ENCODE results near the gene SELENOO. TPM values are rescaled to one million over a fixed set of nuclear protein-coding genes. Genes with fewer than 3 reads are reported as not detected.

The SELENOO gene, protein sequence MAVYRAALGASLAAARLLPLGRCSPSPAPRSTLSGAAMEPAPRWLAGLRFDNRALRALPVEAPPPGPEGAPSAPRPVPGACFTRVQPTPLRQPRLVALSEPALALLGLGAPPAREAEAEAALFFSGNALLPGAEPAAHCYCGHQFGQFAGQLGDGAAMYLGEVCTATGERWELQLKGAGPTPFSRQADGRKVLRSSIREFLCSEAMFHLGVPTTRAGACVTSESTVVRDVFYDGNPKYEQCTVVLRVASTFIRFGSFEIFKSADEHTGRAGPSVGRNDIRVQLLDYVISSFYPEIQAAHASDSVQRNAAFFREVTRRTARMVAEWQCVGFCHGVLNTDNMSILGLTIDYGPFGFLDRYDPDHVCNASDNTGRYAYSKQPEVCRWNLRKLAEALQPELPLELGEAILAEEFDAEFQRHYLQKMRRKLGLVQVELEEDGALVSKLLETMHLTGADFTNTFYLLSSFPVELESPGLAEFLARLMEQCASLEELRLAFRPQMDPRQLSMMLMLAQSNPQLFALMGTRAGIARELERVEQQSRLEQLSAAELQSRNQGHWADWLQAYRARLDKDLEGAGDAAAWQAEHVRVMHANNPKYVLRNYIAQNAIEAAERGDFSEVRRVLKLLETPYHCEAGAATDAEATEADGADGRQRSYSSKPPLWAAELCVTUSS
- total RNA-seq (27.3 and 31.6 TPM in 2 replicates), polyA plus RNA-seq (35.2 and 37.7 TPM in 2 replicates)

DNA sequence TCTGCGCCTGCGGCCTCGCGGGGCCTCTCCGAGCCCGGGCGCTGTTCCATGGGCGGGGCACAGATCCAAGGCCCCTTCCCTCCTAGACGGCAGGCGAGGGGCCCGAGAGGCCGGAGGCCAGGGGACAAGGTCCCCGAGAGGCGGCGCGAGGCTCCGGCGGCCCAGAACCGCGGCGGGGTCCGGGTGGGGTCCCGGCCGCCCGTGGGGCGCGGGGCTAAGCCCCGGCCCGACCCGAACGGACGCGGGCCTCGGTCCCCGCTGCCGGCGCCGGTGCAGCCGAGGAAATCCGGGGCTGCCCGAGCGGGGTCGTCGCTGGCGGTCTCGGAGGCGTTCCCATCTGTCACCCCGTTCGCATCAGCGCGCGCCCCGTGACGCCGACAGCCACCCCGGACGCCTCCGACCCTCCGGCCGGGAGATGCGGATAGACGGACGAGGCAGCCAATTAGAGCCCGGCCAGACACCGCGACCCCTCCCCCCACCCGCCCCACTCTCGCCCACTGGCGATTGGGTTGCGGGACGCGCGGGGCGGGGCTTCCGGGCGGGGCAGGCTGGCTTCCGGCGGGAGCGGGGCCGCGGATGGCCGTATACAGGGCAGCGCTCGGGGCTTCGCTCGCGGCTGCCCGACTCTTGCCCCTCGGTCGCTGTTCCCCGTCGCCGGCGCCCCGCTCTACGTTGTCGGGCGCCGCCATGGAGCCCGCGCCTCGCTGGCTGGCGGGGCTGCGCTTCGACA, at the start of gene SELENOO:
TSS of gene SELENOO (plus strand) at position 551 of the 730 bp plus-strand sequence. CDS start at position 577, 26 bp downstream.
- Histone ChIP-seq H3K9me2 (replicated peaks; ENCODE audit: insufficient read depth) (no peaks in the 10 kb centered on the region), H2AFZ (peak within 1 kb of the TSS; percentile 56), H3K27me3 (no peaks in the 10 kb centered on the region), H3K4me3 (peak within 1 kb of the TSS; percentile 93), H3K4me1 (ENCODE audit: insufficient read depth) (peaks cover 17% of the 10 kb centered on the region), H4K20me1 (ENCODE audit: insufficient read depth, poor library complexity, severe bottlenecking) (peaks cover 31% of the 10 kb centered on the region), H3K27ac (peak within 1 kb of the TSS; percentile 73), H3K9me3 (ENCODE audit: low read depth) (no peaks in the 10 kb centered on the region), H3K36me3 (replicated peaks; ENCODE audit: insufficient read depth, low read depth) (no peaks in the 10 kb centered on the region), H3K79me2 (peaks cover 40% of the 10 kb centered on the region), H3K4me2 (peak within 1 kb of the TSS; percentile 99)
- TF ChIP-seq EZH2 (IDR thresholded peaks at IDR 0.05; ENCODE audit: borderline replicate concordance): no peak
- TF ChIP-seq, protein P1, sequence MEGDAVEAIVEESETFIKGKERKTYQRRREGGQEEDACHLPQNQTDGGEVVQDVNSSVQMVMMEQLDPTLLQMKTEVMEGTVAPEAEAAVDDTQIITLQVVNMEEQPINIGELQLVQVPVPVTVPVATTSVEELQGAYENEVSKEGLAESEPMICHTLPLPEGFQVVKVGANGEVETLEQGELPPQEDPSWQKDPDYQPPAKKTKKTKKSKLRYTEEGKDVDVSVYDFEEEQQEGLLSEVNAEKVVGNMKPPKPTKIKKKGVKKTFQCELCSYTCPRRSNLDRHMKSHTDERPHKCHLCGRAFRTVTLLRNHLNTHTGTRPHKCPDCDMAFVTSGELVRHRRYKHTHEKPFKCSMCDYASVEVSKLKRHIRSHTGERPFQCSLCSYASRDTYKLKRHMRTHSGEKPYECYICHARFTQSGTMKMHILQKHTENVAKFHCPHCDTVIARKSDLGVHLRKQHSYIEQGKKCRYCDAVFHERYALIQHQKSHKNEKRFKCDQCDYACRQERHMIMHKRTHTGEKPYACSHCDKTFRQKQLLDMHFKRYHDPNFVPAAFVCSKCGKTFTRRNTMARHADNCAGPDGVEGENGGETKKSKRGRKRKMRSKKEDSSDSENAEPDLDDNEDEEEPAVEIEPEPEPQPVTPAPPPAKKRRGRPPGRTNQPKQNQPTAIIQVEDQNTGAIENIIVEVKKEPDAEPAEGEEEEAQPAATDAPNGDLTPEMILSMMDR (IDR thresholded peaks at IDR 0.05; ENCODE audit: poor library complexity): no peak
- no peak for TF ChIP-seq EZH2phosphoT487 (IDR thresholded peaks at IDR 0.05; ENCODE audit: low read depth, severe bottlenecking, unreplicated experiment)
- 1% methylated on average over 42 of the region's 105 CpGs for WGBS (ENCODE audit: low lambda C conversion rate, missing lambda C conversion rate)
- peak; percentile 95 for DNase-seq (ENCODE audit: low spot score)

DNA sequence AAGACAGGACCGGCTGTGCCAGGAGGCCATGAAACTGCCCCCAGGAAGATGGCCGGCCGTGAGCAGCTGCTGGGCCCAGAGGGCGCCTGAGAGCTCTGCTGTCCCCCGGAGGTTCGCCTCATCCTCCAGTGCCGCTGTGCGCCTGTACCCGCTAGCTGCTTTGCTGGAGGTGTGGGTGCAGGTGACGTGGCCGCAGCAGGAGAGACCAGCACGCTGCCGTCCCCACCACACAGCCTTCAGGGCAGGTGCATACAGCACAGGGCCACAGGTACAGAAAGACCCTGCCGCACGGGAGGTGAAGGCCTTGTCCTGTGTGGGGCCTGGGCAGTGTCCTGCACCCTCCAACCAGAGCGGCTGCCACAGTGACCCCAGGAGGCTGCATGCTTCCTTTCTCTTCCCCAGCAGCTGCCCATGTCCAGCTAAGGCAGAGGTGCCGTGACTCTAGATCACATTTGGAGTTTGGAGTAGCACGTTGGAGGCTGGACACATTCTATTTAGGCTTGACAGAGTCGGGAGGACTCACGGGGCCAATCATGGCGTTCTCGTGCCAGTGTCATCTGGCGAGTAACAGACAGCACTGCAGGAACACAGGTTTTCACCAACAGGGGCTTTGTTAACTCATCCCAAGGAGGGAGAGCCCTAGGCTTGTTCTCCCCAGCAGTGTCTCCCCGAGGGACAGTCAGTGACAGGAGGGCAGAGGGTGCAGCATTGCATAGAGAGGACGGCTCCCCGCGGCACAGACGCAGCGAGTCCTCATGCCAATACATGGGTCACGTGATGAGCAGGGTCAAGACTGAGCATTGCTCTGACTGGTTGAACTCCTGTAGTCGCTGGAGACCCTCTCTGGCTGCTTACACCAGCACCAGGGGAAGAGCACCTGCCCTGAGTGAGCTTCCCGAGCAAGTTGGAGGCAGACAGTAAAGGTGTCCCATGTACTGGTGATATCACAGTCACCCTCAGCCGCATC, 49.0 kb upstream of the SELENOO start:
- H2AFZ ChIP-seq: no peak overlapping the region
- H3K9me3 ChIP-seq (ENCODE audit: low read depth): no peaks in the 10 kb centered on the region
- H3K4me1 ChIP-seq (ENCODE audit: insufficient read depth): peaks cover 3% of the 10 kb centered on the region
- no peak overlapping the region for H3K4me3 ChIP-seq
- H3K4me2 ChIP-seq: no peak overlapping the region
- no peaks in the 10 kb centered on the region for H3K36me3 ChIP-seq (replicated peaks; ENCODE audit: insufficient read depth, low read depth)
- H4K20me1 ChIP-seq (ENCODE audit: insufficient read depth, poor library complexity, severe bottlenecking): no peaks in the 10 kb centered on the region
- H3K27ac ChIP-seq: no peak overlapping the region
- TF ChIP-seq, protein P1 (IDR thresholded peaks at IDR 0.05; ENCODE audit: poor library complexity): no peak
- no peak for TF ChIP-seq EZH2phosphoT487 (IDR thresholded peaks at IDR 0.05; ENCODE audit: low read depth, severe bottlenecking, unreplicated experiment)
- no peak for TF ChIP-seq EZH2 (IDR thresholded peaks at IDR 0.05; ENCODE audit: borderline replicate concordance)
- 89% methylated on average over 33 of the region's 33 CpGs for WGBS (ENCODE audit: low lambda C conversion rate, missing lambda C conversion rate)
- no peaks in the 10 kb centered on the region for H3K27me3 ChIP-seq
- DNase-seq (ENCODE audit: low spot score): no peak
- H3K79me2 ChIP-seq: no peaks in the 10 kb centered on the region
- no peaks in the 10 kb centered on the region for H3K9me2 ChIP-seq (replicated peaks; ENCODE audit: insufficient read depth)

DNA sequence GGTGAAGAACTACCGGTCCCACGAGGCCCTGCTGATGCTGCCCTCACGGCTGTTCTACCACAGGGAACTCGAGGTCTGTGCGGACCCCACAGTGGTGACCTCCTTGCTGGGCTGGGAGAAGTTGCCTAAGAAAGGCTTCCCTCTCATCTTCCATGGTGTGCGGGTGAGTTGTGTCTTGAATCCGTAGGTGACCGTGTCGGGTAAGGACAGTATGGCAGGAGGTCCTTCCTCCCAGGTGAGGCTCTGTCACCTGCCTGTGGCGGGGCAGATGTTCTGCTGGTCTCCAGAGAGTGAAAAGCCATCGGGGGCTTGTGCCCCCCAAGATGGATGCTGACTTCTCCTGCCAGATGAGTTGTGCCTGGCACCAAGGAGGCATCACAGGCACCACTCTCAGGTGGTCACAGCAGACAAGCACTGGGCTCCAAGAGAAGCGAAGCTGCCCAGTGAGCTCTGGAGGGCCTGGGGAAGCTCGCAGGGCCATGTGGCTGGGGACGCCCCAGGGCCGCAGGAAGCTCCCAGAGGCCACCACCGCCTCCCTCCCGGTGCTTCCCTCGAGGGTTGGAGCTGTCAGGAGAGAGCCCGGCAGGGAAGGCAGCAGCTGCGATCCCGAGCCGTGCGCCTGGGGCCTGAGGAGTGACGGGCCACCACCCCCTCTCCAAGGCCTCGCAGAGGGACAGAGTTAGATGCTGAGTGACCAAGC, 47.6 kb upstream of the SELENOO start:
- WGBS (ENCODE audit: low lambda C conversion rate, missing lambda C conversion rate): 91% methylated on average over 24 of the region's 25 CpGs
- no peak for DNase-seq (ENCODE audit: low spot score)
- Histone ChIP-seq H3K4me2 (no peak overlapping the region), H3K9me3 (ENCODE audit: low read depth) (no peaks in the 10 kb centered on the region), H3K9me2 (replicated peaks; ENCODE audit: insufficient read depth) (no peaks in the 10 kb centered on the region), H2AFZ (no peak overlapping the region), H3K36me3 (replicated peaks; ENCODE audit: insufficient read depth, low read depth) (no peaks in the 10 kb centered on the region), H3K79me2 (no peaks in the 10 kb centered on the region), H3K27ac (no peak overlapping the region), H3K4me3 (no peak overlapping the region), H3K4me1 (ENCODE audit: insufficient read depth) (no peaks in the 10 kb centered on the region), H3K27me3 (no peaks in the 10 kb centered on the region), H4K20me1 (ENCODE audit: insufficient read depth, poor library complexity, severe bottlenecking) (no peaks in the 10 kb centered on the region)
- no peak for TF ChIP-seq EZH2 (IDR thresholded peaks at IDR 0.05; ENCODE audit: borderline replicate concordance)

Data from hepatocyte (in vitro differentiated cells).